HG03442 (cell line): ENCODE results near the gene PAX8.

Source experiments
- ATAC-seq: cut with Tn5 transposase; IDR thresholded peaks from one replicate; pipeline ENCODE4 v1.9.1; 2021; ENCODE audit warnings: mild to moderate bottlenecking, moderate library complexity; ENCODE audit not compliant: unreplicated experiment

Gene PAX8

GRCh38 chr2:113187771-113188170 is 91.0 kb downstream of the PAX8 start:
- ATAC-seq = no peak

- no peak for ATAC-seq
These were observed 92.3 kb downstream of the PAX8 start for GRCh38 chr2:113186433-113186796.

DNA sequence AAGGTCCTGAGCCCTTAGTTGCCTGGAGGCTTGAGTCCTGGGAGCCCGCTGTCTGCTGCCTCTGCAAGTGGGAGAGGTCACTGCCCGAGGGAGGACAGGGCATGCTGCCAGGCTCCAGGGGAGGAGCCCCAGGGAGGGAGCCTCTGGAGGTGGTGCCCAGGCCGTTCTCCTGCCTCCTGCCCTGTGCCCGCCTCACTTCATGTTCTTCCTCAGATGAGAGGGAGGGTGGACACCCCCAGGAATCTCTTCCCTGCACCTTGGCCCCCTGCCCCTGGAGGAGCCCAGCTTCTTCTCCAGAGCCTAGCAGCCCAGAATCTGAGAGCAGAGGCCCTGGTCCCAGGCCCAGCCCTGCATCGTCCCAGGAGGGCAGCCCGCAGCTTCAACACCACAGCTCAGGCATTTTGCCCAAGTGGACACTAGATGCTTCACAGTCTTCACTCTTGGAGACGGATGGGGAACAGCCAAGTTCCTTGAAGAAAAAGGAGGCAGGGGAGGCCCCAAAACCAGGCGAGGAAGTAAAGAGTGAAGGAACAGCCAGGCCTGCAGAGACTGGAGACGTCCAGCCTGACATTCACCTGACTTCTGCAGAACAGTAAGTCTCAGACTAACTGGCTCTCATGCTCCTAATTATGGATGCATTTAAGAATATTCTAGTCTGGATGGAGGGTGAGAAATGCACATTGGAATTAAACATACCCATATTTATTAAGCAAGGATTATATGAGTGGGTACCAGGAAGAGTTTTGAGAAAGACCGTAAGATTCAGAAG is 92.9 kb downstream of the PAX8 start:
- no peak for ATAC-seq

GRCh38 chr2:113184531-113185230 is 94.0 kb downstream of the PAX8 start:
- ATAC-seq = no peak

GRCh38 chr2:113183703-113184102 is 95.0 kb downstream of the PAX8 start:
- no peak for ATAC-seq

DNA sequence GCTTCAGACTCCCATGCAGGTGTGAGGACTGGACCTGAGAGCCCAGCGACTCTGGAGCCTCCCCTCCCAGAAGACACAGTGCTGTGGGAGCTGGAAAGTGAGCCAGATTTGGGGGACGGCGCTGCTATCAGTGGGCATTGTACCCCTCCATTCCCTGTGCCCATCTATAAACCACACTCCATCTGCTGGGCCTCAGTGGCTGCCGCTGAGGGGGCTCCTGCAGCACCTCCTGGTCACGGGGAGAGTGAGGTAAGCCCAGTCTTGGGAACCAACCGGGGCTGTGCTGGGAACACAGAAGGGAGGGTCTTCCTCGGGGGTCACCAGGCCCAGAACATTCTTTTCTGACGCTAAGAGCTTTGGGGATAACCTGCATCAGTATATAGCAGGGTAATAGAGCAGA is 95.5 kb downstream of the PAX8 start:
- ATAC-seq = no peak

GRCh38 chr2:113182471-113183260 is 96.1 kb downstream of the PAX8 start:
- ATAC-seq = no peak

DNA sequence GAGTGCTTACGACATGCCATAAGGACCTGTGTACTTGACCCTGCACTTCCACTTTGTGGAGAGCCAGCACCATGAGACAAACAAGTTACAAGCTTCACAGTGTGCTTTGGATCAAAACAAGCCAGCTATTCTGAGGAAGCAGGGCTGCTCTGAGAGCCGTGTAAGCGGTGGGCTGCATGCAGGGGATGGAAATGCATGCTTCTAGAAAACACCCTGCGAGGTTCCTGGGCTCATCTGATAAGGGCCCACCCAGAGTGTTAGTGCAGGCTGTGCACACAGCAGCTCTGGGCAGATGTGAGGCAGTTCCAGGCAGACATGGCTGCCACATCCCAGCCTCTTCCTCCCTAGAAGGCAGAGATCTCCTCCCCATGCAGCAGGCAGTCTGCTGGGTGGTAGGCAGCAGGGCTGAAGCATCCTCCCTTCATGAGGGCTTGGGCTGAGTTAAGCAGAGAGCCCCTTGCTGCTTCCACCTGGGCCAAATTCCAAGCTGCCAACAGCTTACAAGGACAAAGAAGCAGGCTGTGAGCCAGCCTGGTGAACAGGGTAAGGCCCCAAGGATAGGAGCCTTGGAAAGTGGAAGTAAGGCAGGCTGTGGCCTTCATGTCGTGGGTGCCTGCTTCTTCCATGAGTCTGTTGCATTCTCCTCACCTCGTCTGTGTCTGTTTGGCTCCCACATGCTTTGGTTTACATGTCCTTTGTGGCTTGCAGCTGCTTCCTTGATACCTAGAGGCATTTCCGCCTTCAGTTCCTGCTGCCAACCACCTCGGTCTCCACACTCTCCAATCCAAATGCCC is 97.3 kb downstream of the PAX8 start:
- no peak for ATAC-seq

DNA sequence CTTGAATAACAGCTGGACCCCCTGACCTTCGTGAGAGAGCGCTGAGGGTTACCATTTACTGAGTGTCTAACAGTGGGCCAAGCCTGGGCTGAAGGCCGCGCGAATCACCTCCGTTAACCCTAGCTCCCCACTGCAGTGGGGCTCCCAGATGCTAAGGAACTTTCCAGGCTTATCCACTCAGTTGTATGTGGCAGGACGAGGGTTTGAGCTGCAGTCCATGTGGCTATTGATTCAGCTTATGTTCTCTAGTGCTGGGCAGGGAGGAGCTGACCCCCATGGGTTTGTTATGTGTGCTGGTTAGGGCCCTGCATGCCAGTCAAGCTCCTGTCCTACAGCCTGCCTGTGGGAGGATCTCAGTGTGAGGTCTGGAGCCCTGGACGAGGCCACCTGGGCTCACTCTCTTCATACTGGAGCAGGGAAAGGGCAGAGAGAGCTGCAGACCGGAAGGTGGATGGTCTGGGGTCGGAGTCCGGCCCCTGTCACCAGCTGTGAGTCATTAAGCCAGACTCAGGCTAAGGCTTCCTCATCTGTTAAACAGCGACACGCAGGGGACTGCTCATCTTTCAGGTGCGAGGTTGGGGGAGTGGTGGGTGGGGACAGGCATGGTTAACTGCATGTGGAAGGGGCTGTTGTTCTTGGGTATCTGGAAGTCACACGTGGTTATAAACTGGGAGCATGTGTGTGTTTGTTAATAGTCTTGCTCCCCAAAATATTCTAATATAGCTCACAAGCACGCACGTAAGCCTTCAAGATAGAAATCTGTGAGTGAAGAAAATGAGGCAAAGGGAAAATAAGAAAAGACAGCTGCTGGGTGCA is 98.4 kb downstream of the PAX8 start:
- no peak for ATAC-seq

DNA sequence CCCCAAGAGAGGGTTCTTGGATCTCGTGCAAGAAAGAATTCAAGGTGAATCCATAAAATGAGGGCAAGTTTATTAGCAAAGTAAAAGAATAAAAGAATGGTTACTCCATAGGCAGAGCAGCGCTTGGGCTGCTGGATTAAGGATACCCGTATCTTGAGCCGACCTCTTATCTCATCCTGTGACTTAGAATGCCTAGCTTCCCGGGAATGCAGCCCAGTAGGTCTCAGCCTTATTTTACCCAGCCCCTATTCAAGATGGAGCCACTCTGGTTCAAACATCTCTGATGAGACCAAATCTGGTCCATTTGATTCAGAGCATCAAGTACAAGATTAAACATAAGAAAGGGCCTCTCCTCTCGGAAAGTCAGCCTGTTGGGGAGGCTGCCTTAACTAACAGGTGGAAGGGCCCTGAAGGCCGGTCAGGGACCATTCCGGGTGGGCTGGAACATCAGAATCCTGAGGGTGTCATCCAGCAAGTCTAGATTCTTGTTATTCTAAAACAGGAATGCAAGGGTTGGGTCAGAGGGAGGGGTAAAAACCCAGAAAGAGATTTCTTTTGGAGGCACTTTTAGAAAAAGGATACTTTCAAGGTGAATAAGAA is 99.2 kb downstream of the PAX8 start:
- ATAC-seq = no peak

- ATAC-seq = no peak
These were observed 99.8 kb downstream of the PAX8 start for GRCh38 chr2:113178891-113179290.

- no peak for ATAC-seq
These were observed 100.5 kb downstream of the PAX8 start for GRCh38 chr2:113178069-113178746.

GRCh38 chr2:113176696-113177355 is 101.9 kb downstream of the PAX8 start:
- ATAC-seq = no peak

GRCh38 chr2:113175736-113176695 is 102.7 kb downstream of the PAX8 start:
- ATAC-seq = no peak

GRCh38 chr2:113175042-113175628 is 103.6 kb downstream of the PAX8 start:
- ATAC-seq = peak; percentile 62

- ATAC-seq = no peak
These were observed 104.4 kb downstream of the PAX8 start for GRCh38 chr2:113174376-113174750.
